Caco-2 (cell line): ENCODE results near the gene PYDC2. TPM values are rescaled to one million over a fixed set of nuclear protein-coding genes. Genes with fewer than 3 reads are reported as not detected.

Source experiments
- BruUV-seq: library from RNA; stranded (reverse); fragments of 400-500 nt; replicated peaks from 2 replicates; lab custom pipeline; 2021; lab: Mats Ljungman, UMichigan
- CTCF ChIA-PET: fragments of 300-600 bp; sonication (Branson Sonifier 250); formaldehyde crosslinking; loops from one replicate; lab custom pipeline; 2022; ENCODE audit warnings: antibody characterized with exemption; lab: Charles Lee
- POLR2A ChIA-PET: fragments of 300-600 bp; sonication (Branson Sonifier 250); formaldehyde crosslinking; loops from one replicate; lab custom pipeline; 2022; ENCODE audit warnings: antibody characterized with exemption; lab: Charles Lee
- DNase-seq, 2 experiments: peaks; one replicate each; pipeline versions ENCODE4 v3.0.0 to v3.0.0-alpha.2; 2020 to 2022
- H3K27me3 ChIP-seq: replicated peaks from 2 replicates; pipeline ENCODE4 v1.6.0; 2011; ENCODE audit warnings: low read length; ENCODE audit not compliant: control insufficient read depth, insufficient read depth
- H3K36me3 ChIP-seq: 2 replicates; pipeline ENCODE4 v1.5.1; 2011; ENCODE audit warnings: low read length; ENCODE audit not compliant: control insufficient read depth, insufficient read depth
- H3K4me1 ChIP-seq: fragments of 250-450 bp; sonication (Bioruptor Pico); 2 replicates; pipeline ENCODE4 v1.5.1; 2020; ENCODE audit warnings: mild to moderate bottlenecking
- H3K4me3 ChIP-seq: 2 replicates; pipeline ENCODE4 v1.5.1; 2011; ENCODE audit warnings: low read depth, mild to moderate bottlenecking, control low read depth, low read length
- H3K9me3 ChIP-seq: fragments of 250-450 bp; sonication (Bioruptor Pico); 2 replicates; pipeline ENCODE4 v1.5.1; 2020; ENCODE audit warnings: mild to moderate bottlenecking, moderate library complexity
- H3K27ac Mint-ChIP-seq: one replicate; pipeline ENCODE4 v1.8.0; 2022; ENCODE audit warnings: mixed read lengths; ENCODE audit not compliant: unreplicated experiment
- H3K27me3 Mint-ChIP-seq: one replicate; pipeline ENCODE4 v1.8.0; 2022; ENCODE audit warnings: mixed read lengths; ENCODE audit not compliant: insufficient read depth, unreplicated experiment
- H3K36me3 Mint-ChIP-seq: one replicate; pipeline ENCODE4 v1.8.0; 2022; ENCODE audit warnings: mild to moderate bottlenecking, mixed read lengths; ENCODE audit not compliant: insufficient read depth, unreplicated experiment
- H3K4me1 Mint-ChIP-seq: one replicate; pipeline ENCODE4 v1.8.0; 2022; ENCODE audit warnings: low read depth, mixed read lengths; ENCODE audit not compliant: unreplicated experiment
- H3K4me3 Mint-ChIP-seq: one replicate; pipeline ENCODE4 v1.8.0; 2022; ENCODE audit warnings: mild to moderate bottlenecking, moderate library complexity, mixed read lengths; ENCODE audit not compliant: unreplicated experiment
- H3K9me3 Mint-ChIP-seq: one replicate; pipeline ENCODE4 v1.8.0; 2022; ENCODE audit warnings: mixed read lengths; ENCODE audit not compliant: unreplicated experiment
- intact Hi-C: fragments of 100-400 bp; cut with micrococcal nuclease; formaldehyde crosslinking; loops from one replicate; pipeline ENCODE4 v1.10.0; 2022; ENCODE audit not compliant: unreplicated experiment
- total RNA-seq: library from RNA; stranded (reverse); gene quantifications from 2 replicates; pipeline ENCODE4 v1.2.3, GENCODE V29; 2022
- TF ChIP-seq, protein P1 (sequence below), 2 experiments: fragments of 200-600 bp in 1 of 2; IDR thresholded peaks; 1 replicate in 1 of 2; 2 replicates in 1 of 2; pipeline versions ENCODE4 v1.5.1 to v1.8.0; 2011 to 2022; ENCODE audit warnings: antibody characterized with exemption in 1 of 2, control low read depth in 1 of 2, inconsistent platforms in 1 of 2, low read depth in 1 of 2, low read length in 1 of 2, mild to moderate bottlenecking in 1 of 2, moderate library complexity in 1 of 2; ENCODE audit not compliant: insufficient read depth in 1 of 2, severe bottlenecking in 1 of 2, unreplicated experiment in 1 of 2

The PYDC2 gene
- total RNA-seq, 1 experiment from 2014 or later, result not detected

DNA sequence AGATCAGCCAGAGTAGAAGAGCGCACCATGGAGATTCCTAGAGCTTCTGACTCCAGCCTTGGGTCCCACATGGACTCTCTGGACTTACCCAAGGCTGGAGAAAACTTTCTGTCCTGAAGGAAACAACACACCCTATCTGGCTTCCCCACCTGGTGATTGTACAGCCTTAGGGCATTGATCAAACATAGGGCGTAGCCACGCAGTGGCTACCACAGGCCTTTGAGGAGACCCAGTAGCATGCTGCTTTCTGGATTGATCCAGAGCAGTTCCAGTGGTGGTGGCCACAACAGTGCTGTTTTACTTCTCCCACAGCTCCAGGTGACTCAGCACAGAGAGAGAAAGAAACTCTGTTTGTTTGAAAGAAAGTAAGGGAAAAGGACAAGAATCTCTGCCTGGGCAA is 23.5 kb downstream of the PYDC2 start:
- H3K4me1 ChIP-seq, result no peaks in the 10 kb centered on the region
- Mint-ChIP-seq H3K36me3 (no peaks in the 10 kb centered on the region), H3K4me3 (no peak overlapping the region), H3K9me3 (no peaks in the 10 kb centered on the region), H3K27me3 (no peaks in the 10 kb centered on the region), H3K4me1 (no peaks in the 10 kb centered on the region), H3K27ac (no peak overlapping the region)
- no peaks in the 10 kb centered on the region for H3K36me3 ChIP-seq
- no peak overlapping the region for H3K4me3 ChIP-seq
- TF ChIP-seq, protein P1, sequence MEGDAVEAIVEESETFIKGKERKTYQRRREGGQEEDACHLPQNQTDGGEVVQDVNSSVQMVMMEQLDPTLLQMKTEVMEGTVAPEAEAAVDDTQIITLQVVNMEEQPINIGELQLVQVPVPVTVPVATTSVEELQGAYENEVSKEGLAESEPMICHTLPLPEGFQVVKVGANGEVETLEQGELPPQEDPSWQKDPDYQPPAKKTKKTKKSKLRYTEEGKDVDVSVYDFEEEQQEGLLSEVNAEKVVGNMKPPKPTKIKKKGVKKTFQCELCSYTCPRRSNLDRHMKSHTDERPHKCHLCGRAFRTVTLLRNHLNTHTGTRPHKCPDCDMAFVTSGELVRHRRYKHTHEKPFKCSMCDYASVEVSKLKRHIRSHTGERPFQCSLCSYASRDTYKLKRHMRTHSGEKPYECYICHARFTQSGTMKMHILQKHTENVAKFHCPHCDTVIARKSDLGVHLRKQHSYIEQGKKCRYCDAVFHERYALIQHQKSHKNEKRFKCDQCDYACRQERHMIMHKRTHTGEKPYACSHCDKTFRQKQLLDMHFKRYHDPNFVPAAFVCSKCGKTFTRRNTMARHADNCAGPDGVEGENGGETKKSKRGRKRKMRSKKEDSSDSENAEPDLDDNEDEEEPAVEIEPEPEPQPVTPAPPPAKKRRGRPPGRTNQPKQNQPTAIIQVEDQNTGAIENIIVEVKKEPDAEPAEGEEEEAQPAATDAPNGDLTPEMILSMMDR (IDR thresholded peaks at IDR 0.05; ENCODE audit: insufficient read depth in 1 of 2, low read depth in 1 of 2, low read length in 1 of 2, severe bottlenecking in 1 of 2, unreplicated experiment in 1 of 2), result no peak
- no peaks in the 10 kb centered on the region for H3K27me3 ChIP-seq
- no TSS peak for BruUV-seq
- intact Hi-C loops, result no loop called here
- DNase-seq, result no peak
- ChIA-PET CTCF (no interaction called here), POLR2A (no interaction called here)
- H3K9me3 ChIP-seq, result no peaks in the 10 kb centered on the region

DNA sequence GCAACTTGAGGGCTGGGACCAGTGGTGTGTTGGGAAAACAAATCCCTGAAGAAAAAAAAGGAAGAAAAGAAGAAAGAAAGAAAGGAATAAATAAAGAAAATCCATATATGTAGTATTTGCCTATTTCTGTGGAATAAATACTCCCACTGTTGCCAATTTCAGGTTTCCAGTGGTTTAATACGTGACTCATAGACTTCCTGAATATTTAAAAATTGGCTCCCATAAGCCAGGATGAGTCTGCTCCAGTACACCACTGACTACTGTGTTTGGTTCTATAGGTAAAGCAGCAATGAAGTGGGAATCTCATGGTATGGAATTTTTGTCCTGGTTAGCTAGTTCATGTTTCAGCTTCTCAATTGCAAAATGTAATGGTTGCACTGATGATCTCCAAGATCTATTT is 31.6 kb downstream of the PYDC2 start:
- Histone ChIP-seq H3K4me1 (no peaks in the 10 kb centered on the region), H3K9me3 (no peaks in the 10 kb centered on the region), H3K27me3 (no peaks in the 10 kb centered on the region), H3K4me3 (no peak overlapping the region), H3K36me3 (no peaks in the 10 kb centered on the region)
- Mint-ChIP-seq H3K4me1 (no peaks in the 10 kb centered on the region), H3K27me3 (no peaks in the 10 kb centered on the region), H3K36me3 (no peaks in the 10 kb centered on the region), H3K27ac (no peak overlapping the region), H3K4me3 (no peak overlapping the region), H3K9me3 (no peaks in the 10 kb centered on the region)
- TF ChIP-seq, protein P1 (IDR thresholded peaks at IDR 0.05; ENCODE audit: insufficient read depth in 1 of 2, low read depth in 1 of 2, low read length in 1 of 2, severe bottlenecking in 1 of 2, unreplicated experiment in 1 of 2), result no peak
- no TSS peak for BruUV-seq
- ChIA-PET CTCF (no interaction called here), POLR2A (no interaction called here)
- DNase-seq, result no peak
- intact Hi-C loops, result no loop called here

DNA sequence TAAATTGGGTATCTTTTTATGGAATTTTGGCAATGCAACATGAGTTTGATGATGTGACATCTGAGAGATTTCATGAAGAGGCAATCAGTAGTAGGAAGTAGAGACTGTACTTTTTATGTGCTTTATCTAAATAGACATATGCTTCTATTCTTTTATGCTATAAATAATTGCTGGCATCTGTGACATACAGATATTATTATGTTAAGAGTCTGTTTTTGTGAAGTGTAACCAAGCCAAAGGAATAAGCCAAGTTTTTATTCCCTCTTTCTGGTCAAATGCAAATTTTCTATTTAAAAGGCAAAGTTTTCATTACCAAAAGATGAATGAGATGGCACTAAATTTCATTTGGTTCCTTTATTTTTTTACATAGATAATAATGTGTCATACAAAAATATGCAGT is 32.4 kb downstream of the PYDC2 start:
- H3K4me3 Mint-ChIP-seq, result no peak overlapping the region

More for the DNA sequence above, 32.4 kb downstream of the PYDC2 start:
- BruUV-seq, result no TSS peak
- POLR2A ChIA-PET, result no interaction called here
- H3K9me3 Mint-ChIP-seq, result no peaks in the 10 kb centered on the region
- intact Hi-C loops, result no loop called here
- Histone ChIP-seq H3K4me1 (no peaks in the 10 kb centered on the region), H3K4me3 (no peak overlapping the region), H3K9me3 (no peaks in the 10 kb centered on the region), H3K27me3 (no peaks in the 10 kb centered on the region), H3K36me3 (no peaks in the 10 kb centered on the region)
- no peak overlapping the region for H3K27ac Mint-ChIP-seq
- no peaks in the 10 kb centered on the region for H3K4me1 Mint-ChIP-seq
- no peaks in the 10 kb centered on the region for H3K36me3 Mint-ChIP-seq
- TF ChIP-seq, protein P1 (IDR thresholded peaks at IDR 0.05; ENCODE audit: insufficient read depth in 1 of 2, low read depth in 1 of 2, low read length in 1 of 2, severe bottlenecking in 1 of 2, unreplicated experiment in 1 of 2), result no peak
- no peak for DNase-seq
- H3K27me3 Mint-ChIP-seq, result no peaks in the 10 kb centered on the region
- CTCF ChIA-PET, result no interaction called here
